Transverse colon (tissue), 3 donors: ENCODE data around the gene FAM13A.

Experiments
- CTCF ChIP-seq, 5 experiments: fragments of 200-600 bp in 3 of 5; fragments of 450-650 bp in 2 of 5; sonication (generic) in 3 of 5; IDR thresholded peaks; 1 replicate in 2 of 5; 2 replicates in 3 of 5; pipeline ENCODE4 v1.5.1; 2016 to 2017; ENCODE audit warnings: antibody characterized with exemption in 5 of 5, inconsistent platforms in 3 of 5, mild to moderate bottlenecking in 2 of 5, moderate library complexity in 1 of 5
- EP300 ChIP-seq: sonication (generic); formaldehyde crosslinking; IDR thresholded peaks from one replicate; pipeline ENCODE4 v1.6.1; 2017; ENCODE audit warnings: antibody characterized with exemption, low read depth
- POLR2A ChIP-seq: fragments of 450-650 bp; IDR thresholded peaks from one replicate; pipeline ENCODE4 v1.6.1; 2016; ENCODE audit warnings: antibody characterized with exemption, mild to moderate bottlenecking, moderate library complexity

DNA sequence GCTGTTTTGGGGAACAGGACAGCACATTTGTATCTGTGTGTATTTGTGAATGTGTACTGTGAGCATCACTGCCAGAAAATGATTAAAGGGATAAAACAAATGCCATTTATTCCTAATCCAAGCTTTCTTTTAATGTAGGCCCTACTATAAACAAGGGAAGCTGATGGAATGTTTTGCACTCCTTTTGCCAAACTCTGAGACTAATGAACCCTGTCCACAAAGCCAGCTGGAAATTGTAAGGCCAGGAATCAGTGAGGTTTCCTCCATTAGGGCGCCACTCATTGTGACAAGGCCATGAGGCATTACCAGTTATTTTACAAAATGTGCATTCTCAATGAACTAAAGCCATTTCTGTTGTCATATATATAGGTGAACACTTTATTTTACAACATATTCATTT lies 196.4 kb downstream of the FAM13A start:
- TF ChIP-seq CTCF (IDR thresholded peaks at IDR 0.05) (no peak), POLR2A (no peak), EP300 (no peak)
